Caco-2 (cell line): ENCODE results near the gene DHRSX. TPM values are rescaled to one million over a fixed set of nuclear protein-coding genes. Genes with fewer than 3 reads are reported as not detected.

Experiments
- BruUV-seq: library from RNA; stranded (reverse); fragments of 400-500 nt; replicated peaks from 2 replicates; lab custom pipeline; 2021; lab: Mats Ljungman, UMichigan
- CTCF ChIA-PET: fragments of 300-600 bp; sonication (Branson Sonifier 250); formaldehyde crosslinking; loops from one replicate; lab custom pipeline; 2022; ENCODE audit warnings: antibody characterized with exemption; lab: Charles Lee
- POLR2A ChIA-PET: fragments of 300-600 bp; sonication (Branson Sonifier 250); formaldehyde crosslinking; loops from one replicate; lab custom pipeline; 2022; ENCODE audit warnings: antibody characterized with exemption; lab: Charles Lee
- DNase-seq, 2 experiments: peaks; one replicate each; pipeline versions ENCODE4 v3.0.0 to v3.0.0-alpha.2; 2020 to 2022
- H3K27me3 ChIP-seq: replicated peaks from 2 replicates; pipeline ENCODE4 v1.6.0; 2011; ENCODE audit warnings: low read length; ENCODE audit not compliant: control insufficient read depth, insufficient read depth
- H3K36me3 ChIP-seq: 2 replicates; pipeline ENCODE4 v1.5.1; 2011; ENCODE audit warnings: low read length; ENCODE audit not compliant: control insufficient read depth, insufficient read depth
- H3K4me1 ChIP-seq: fragments of 250-450 bp; sonication (Bioruptor Pico); 2 replicates; pipeline ENCODE4 v1.5.1; 2020; ENCODE audit warnings: mild to moderate bottlenecking
- H3K4me3 ChIP-seq: 2 replicates; pipeline ENCODE4 v1.5.1; 2011; ENCODE audit warnings: low read depth, mild to moderate bottlenecking, control low read depth, low read length
- H3K9me3 ChIP-seq: fragments of 250-450 bp; sonication (Bioruptor Pico); 2 replicates; pipeline ENCODE4 v1.5.1; 2020; ENCODE audit warnings: mild to moderate bottlenecking, moderate library complexity
- H3K27ac Mint-ChIP-seq: one replicate; pipeline ENCODE4 v1.8.0; 2022; ENCODE audit warnings: mixed read lengths; ENCODE audit not compliant: unreplicated experiment
- H3K27me3 Mint-ChIP-seq: one replicate; pipeline ENCODE4 v1.8.0; 2022; ENCODE audit warnings: mixed read lengths; ENCODE audit not compliant: insufficient read depth, unreplicated experiment
- H3K36me3 Mint-ChIP-seq: one replicate; pipeline ENCODE4 v1.8.0; 2022; ENCODE audit warnings: mild to moderate bottlenecking, mixed read lengths; ENCODE audit not compliant: insufficient read depth, unreplicated experiment
- H3K4me1 Mint-ChIP-seq: one replicate; pipeline ENCODE4 v1.8.0; 2022; ENCODE audit warnings: low read depth, mixed read lengths; ENCODE audit not compliant: unreplicated experiment
- H3K4me3 Mint-ChIP-seq: one replicate; pipeline ENCODE4 v1.8.0; 2022; ENCODE audit warnings: mild to moderate bottlenecking, moderate library complexity, mixed read lengths; ENCODE audit not compliant: unreplicated experiment
- H3K9me3 Mint-ChIP-seq: one replicate; pipeline ENCODE4 v1.8.0; 2022; ENCODE audit warnings: mixed read lengths; ENCODE audit not compliant: unreplicated experiment
- intact Hi-C: fragments of 100-400 bp; cut with micrococcal nuclease; formaldehyde crosslinking; loops from one replicate; pipeline ENCODE4 v1.10.0; 2022; ENCODE audit not compliant: unreplicated experiment
- total RNA-seq: library from RNA; stranded (reverse); gene quantifications from 2 replicates; pipeline ENCODE4 v1.2.3, GENCODE V29; 2022
- TF ChIP-seq, protein P1 (sequence below), 2 experiments: fragments of 200-600 bp in 1 of 2; IDR thresholded peaks; 1 replicate in 1 of 2; 2 replicates in 1 of 2; pipeline versions ENCODE4 v1.5.1 to v1.8.0; 2011 to 2022; ENCODE audit warnings: antibody characterized with exemption in 1 of 2, control low read depth in 1 of 2, inconsistent platforms in 1 of 2, low read depth in 1 of 2, low read length in 1 of 2, mild to moderate bottlenecking in 1 of 2, moderate library complexity in 1 of 2; ENCODE audit not compliant: insufficient read depth in 1 of 2, severe bottlenecking in 1 of 2, unreplicated experiment in 1 of 2

The DHRSX gene
- total RNA-seq, 1 experiment from 2014 or later, result 64.1 TPM

DNA sequence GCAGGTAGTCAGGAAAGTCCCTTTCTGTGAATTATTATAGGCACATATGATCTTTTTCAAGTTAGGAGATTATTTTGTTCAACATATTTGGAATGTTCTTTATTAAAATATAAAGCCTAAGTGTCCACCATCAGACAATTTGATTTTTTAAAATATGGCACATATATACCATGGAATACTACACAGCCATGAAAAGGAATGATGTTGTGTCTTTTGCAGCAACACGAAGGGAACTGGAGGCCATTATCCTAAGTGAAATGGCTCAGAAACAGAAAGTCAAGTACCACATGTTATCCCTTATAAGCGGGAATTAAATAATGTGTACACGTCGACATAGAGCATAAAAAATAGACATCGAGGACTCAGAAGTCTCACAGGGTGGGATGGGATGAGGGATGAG is 73.0 kb downstream of the DHRSX start:
- H3K4me3 ChIP-seq, result no peak overlapping the region
- peaks cover 5% of the 10 kb centered on the region for H3K36me3 Mint-ChIP-seq
- intact Hi-C loops, result no loop called here
- H3K27me3 ChIP-seq, result no peaks in the 10 kb centered on the region
- H3K9me3 ChIP-seq, result no peaks in the 10 kb centered on the region
- no peaks in the 10 kb centered on the region for H3K27me3 Mint-ChIP-seq
- H3K4me1 ChIP-seq, result no peaks in the 10 kb centered on the region
- DNase-seq, result no peak
- CTCF ChIA-PET, result no interaction called here
- no peak overlapping the region for H3K27ac Mint-ChIP-seq
- no peaks in the 10 kb centered on the region for H3K36me3 ChIP-seq
- POLR2A ChIA-PET, result no interaction called here
- TF ChIP-seq, protein P1, sequence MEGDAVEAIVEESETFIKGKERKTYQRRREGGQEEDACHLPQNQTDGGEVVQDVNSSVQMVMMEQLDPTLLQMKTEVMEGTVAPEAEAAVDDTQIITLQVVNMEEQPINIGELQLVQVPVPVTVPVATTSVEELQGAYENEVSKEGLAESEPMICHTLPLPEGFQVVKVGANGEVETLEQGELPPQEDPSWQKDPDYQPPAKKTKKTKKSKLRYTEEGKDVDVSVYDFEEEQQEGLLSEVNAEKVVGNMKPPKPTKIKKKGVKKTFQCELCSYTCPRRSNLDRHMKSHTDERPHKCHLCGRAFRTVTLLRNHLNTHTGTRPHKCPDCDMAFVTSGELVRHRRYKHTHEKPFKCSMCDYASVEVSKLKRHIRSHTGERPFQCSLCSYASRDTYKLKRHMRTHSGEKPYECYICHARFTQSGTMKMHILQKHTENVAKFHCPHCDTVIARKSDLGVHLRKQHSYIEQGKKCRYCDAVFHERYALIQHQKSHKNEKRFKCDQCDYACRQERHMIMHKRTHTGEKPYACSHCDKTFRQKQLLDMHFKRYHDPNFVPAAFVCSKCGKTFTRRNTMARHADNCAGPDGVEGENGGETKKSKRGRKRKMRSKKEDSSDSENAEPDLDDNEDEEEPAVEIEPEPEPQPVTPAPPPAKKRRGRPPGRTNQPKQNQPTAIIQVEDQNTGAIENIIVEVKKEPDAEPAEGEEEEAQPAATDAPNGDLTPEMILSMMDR (IDR thresholded peaks at IDR 0.05; ENCODE audit: insufficient read depth in 1 of 2, low read depth in 1 of 2, low read length in 1 of 2, severe bottlenecking in 1 of 2, unreplicated experiment in 1 of 2), result no peak
- no peaks in the 10 kb centered on the region for H3K4me1 Mint-ChIP-seq
- no TSS peak for BruUV-seq
- H3K4me3 Mint-ChIP-seq, result no peak overlapping the region
- peaks cover 15% of the 10 kb centered on the region for H3K9me3 Mint-ChIP-seq

DNA sequence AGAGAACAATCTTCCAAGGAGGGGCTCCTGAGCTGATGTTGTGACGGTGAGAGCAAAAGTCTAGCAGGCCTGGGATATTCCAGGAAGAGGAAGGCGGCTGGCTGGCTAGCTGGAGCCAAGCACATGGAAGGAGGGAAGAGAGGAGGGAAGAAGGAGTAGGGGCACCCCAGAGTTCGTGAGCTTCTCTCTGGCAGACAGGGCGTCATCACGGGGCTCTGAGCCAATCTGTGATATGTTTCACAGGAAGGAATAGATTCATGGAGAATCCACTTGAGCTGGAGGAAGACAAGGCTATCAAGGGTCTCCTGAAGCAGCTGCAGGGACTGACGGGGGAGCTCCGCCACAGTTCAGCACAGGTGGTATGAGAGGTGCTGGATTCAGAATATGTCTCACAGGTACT is 73.6 kb downstream of the DHRSX start:
- Histone ChIP-seq H3K9me3 (no peaks in the 10 kb centered on the region), H3K36me3 (no peaks in the 10 kb centered on the region), H3K27me3 (no peaks in the 10 kb centered on the region), H3K4me3 (no peak overlapping the region), H3K4me1 (no peaks in the 10 kb centered on the region)
- BruUV-seq, result no TSS peak
- no peak overlapping the region for H3K4me3 Mint-ChIP-seq
- no peaks in the 10 kb centered on the region for H3K27me3 Mint-ChIP-seq
- intact Hi-C loops, result no loop called here
- H3K4me1 Mint-ChIP-seq, result no peaks in the 10 kb centered on the region
- H3K36me3 Mint-ChIP-seq, result peaks cover 5% of the 10 kb centered on the region
- H3K9me3 Mint-ChIP-seq, result peaks cover 15% of the 10 kb centered on the region
- TF ChIP-seq, protein P1 (IDR thresholded peaks at IDR 0.05; ENCODE audit: insufficient read depth in 1 of 2, low read depth in 1 of 2, low read length in 1 of 2, severe bottlenecking in 1 of 2, unreplicated experiment in 1 of 2), result no peak
- DNase-seq, result no peak
- CTCF ChIA-PET, result no interaction called here
- POLR2A ChIA-PET, result no interaction called here
- H3K27ac Mint-ChIP-seq, result no peak overlapping the region

DNA sequence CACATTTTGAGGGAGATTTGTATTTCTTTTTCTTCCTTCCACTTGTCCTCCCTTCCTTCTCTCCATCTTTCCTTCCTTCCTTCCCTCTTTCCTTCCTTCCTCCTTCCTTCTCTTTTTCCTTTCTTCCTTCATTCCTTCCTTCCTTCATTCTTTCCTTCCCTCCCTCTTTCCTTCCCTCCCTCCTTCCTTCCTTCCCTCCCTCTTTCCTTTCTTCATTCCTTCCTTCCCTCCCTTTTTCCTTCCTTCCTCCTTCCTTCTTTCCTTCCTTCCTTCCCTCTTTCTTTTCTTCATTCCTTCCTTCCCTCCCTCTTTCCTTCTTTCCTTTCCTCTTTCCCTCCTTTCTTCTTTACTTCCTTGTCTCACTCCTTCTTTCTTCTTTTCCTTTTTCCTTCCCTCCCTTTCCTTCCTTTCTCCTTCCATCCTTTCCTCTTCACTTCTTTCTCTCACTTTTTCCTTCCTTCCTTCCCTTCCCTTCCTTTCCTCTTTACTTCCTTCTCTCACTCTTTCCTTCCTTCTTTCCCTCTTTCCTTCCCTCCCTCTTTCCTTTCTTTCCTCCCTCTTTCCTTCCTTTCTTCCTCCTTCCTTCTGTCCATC is 74.4 kb downstream of the DHRSX start:
- no TSS peak for BruUV-seq
- ChIA-PET POLR2A (no interaction called here), CTCF (no interaction called here)
- TF ChIP-seq, protein P1 (IDR thresholded peaks at IDR 0.05; ENCODE audit: insufficient read depth in 1 of 2, low read depth in 1 of 2, low read length in 1 of 2, severe bottlenecking in 1 of 2, unreplicated experiment in 1 of 2), result no peak
- Mint-ChIP-seq H3K27ac (no peak overlapping the region), H3K4me1 (no peaks in the 10 kb centered on the region), H3K4me3 (peak overlapping the region; percentile 1), H3K27me3 (no peaks in the 10 kb centered on the region), H3K36me3 (peaks cover 5% of the 10 kb centered on the region), H3K9me3 (peaks cover 15% of the 10 kb centered on the region)
- H3K36me3 ChIP-seq, result no peaks in the 10 kb centered on the region
- no peak for DNase-seq
- intact Hi-C loops, result no loop called here
- no peak overlapping the region for H3K4me3 ChIP-seq
- H3K4me1 ChIP-seq, result no peaks in the 10 kb centered on the region
- no peaks in the 10 kb centered on the region for H3K27me3 ChIP-seq
- H3K9me3 ChIP-seq, result no peaks in the 10 kb centered on the region
